Heart left ventricle (tissue), 13 donors: Measurements from ENCODE around the gene ITGB1BP1.

ENCODE experiments used
- POLR2A ChIP-seq, 2 donors: fragments of 450-650 bp; IDR thresholded peaks; one replicate each; pipeline ENCODE4 v1.6.1; 2017; ENCODE audit warnings: antibody characterized with exemption in 2 of 2, mild to moderate bottlenecking in 2 of 2, moderate library complexity in 2 of 2
- TF ChIP-seq, protein P1 (sequence below), 12 donors: fragments of 200-600 bp; sonication (generic) in 4 of 12; IDR thresholded peaks; one replicate each; pipeline versions ENCODE4 v1.5.0 to v1.8.0; 2018 to 2022; ENCODE audit warnings: antibody characterized with exemption in 12 of 12, mild to moderate bottlenecking in 5 of 12
- donor health status: ischemic (EF 13 %, LVEDD 7.1; RV severe dilation, severe dysfunction).
- donor health status: DM: no; HTN: yes; CAD: no.
- donor health status: DM: no; HTN: no; CAD: no.
- donor health status: ischemic (EF 25% LVEDD 6.9; RV normal size, moderate dysfunction).
- donor health status: ischemic (EF 25% LVEDD 5.7; RV mildly dilated, moderate dysfunction).
- donor health status: ischemic (EF 35%, LVEDD 5.7; RV mildly dilated, moderate dysfunction).
- donor health status: nonischemic (EF 11% LVEDD 7.7; RV severe dilation, severe dysfunction).
- donor health status: DM: yes; HTN: yes; CAD: no.
- donor health status: PGD.
- donor health status: ischemic (EF 29% LVEDD 5.4; RV normal size, mild dysfunction).
- donor health status: nonischemic (EF 23%, LVEDD 6.1; RV moderate dilation, normal function).

DNA sequence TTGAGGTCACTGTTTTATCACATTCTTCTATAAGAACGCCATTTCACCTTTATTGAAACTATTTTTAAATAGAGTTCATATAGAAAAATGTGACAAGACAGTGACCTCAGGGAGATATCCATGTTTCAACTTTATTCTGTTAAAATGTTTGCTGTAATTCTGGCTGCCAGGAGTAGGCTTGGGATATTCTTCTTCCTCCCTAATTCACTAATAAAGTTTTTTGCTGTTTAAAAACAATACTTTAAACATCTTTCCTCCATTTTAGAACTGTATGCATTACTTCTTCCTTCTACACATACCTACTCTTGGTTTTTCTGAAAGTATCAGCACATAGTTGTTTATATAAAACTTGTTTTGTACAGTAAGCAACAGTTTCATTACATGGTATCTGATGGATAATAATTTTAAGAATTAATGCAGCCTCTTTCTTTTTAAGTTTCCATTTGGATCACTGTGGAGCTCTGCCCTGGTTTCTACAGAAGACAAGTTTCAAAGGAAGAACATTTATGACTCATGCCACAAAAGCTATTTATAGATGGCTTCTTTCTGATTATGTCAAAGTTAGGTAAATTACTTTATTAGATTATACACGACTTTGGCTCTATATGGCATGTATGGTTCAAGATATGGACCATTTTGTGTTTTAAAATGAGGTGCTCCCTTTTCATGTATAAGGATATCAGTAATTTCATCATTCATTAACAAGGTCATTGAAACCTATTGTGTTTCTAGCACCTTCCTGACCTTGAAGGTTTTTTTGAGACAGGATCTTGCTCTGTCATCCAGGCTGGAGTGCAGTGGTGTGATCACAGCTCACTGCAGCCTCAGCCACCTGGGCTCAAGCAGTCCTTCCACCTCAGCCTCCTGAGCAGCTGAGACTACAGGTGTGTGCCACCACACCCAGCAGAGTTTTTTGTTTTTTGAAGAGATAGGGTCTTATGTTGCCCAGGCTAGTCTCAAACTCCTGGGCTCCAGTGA lies 7.3 kb upstream of the ITGB1BP1 start:
- TF ChIP-seq, protein P1, sequence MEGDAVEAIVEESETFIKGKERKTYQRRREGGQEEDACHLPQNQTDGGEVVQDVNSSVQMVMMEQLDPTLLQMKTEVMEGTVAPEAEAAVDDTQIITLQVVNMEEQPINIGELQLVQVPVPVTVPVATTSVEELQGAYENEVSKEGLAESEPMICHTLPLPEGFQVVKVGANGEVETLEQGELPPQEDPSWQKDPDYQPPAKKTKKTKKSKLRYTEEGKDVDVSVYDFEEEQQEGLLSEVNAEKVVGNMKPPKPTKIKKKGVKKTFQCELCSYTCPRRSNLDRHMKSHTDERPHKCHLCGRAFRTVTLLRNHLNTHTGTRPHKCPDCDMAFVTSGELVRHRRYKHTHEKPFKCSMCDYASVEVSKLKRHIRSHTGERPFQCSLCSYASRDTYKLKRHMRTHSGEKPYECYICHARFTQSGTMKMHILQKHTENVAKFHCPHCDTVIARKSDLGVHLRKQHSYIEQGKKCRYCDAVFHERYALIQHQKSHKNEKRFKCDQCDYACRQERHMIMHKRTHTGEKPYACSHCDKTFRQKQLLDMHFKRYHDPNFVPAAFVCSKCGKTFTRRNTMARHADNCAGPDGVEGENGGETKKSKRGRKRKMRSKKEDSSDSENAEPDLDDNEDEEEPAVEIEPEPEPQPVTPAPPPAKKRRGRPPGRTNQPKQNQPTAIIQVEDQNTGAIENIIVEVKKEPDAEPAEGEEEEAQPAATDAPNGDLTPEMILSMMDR (IDR thresholded peaks at IDR 0.05): no peak
- TF ChIP-seq POLR2A (IDR thresholded peaks at IDR 0.05): no peak
